ENCODE data around the gene CEP112. TPM values are rescaled to one million over a fixed set of nuclear protein-coding genes. Genes with fewer than 3 reads are reported as not detected.

The CEP112 gene
- total RNA-seq, 1 donor from 2014 or later: 8.5 TPM

DNA sequence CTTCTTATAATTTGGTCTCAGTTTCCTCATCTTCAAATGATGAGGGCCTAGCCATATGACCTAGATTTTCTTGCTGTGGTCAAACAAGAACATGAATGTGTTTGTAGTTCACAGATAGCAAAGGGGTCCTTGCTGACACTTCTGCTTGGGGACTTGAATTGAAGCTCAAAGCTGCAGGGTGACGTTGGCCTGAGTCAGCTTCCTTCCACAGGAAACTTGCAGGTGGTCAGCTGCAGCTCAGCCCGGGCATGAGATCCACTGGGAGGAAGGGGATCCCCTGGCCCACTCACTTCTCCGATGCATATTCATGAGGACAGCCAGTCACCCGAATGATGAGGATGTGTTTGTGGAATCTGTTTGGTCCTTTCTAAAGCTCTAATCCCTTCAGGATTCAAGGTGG is 587.9 kb downstream of the CEP112 start:
- peak; percentile 78 to 90 for DNase-seq (ENCODE audit: low read depth in 2 of 2)

- DNase-seq (ENCODE audit: low read depth in 2 of 2): no peak
Observed at GRCh38 chr17:65601881-65602280, 590.1 kb downstream of the CEP112 start.

DNA sequence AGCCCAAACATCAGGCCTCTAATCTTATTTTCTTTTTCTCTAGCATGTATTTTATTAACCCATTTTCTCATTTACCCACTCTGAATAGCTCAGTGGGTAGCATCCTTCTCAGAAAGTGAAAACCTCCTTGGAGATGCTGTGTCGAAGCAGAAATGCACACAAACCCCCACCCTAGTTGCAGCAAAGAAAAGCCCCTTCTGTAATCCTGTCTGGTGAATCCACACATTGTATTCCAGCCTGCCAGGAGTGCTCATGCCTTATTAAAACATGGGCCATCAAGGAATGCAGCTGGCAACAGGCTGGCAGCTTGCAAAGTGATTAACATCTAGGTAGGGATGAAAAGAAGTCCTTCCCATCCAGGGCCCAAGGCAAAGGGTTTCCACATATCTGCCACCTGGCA is 590.8 kb downstream of the CEP112 start:
- no peak for DNase-seq (ENCODE audit: low read depth in 2 of 2)

- no peak for DNase-seq (ENCODE audit: low read depth in 2 of 2)
Observed at GRCh38 chr17:65600518-65600917, 591.4 kb downstream of the CEP112 start.

GRCh38 chr17:65599650-65600049 is 592.3 kb downstream of the CEP112 start:
- DNase-seq (ENCODE audit: low read depth in 2 of 2): no peak

GRCh38 chr17:65598746-65599145 is 593.2 kb downstream of the CEP112 start:
- DNase-seq (ENCODE audit: low read depth in 2 of 2): no peak

DNA sequence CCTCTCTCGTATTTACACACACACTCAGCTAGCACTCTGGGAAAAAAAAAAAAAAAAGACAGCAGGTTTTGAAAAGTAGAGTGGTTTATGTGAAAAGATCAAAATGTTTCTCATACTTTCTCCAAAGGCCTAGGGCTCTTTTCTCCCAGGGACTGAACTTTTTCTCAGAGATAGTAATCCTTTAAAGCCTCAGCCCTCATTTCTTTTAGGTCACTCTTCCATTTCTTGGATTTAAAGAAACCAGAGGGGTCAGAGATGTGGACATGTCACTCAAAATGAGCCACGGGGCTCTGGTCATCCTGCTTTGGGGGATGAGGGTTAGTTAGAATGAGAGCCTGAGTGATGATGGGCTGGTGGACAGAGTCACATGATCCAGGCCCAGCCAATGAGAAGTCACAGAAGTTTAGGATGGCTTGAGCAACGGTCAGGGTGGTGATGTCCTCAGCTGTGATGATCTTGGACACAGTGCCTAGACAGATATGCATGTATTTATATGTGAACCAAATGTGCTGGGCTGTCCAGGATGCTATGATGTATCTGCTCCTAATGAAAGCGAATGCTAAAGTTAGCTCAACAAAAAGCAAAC is 596.8 kb downstream of the CEP112 start:
- DNase-seq (ENCODE audit: low read depth in 2 of 2): no peak

DNA sequence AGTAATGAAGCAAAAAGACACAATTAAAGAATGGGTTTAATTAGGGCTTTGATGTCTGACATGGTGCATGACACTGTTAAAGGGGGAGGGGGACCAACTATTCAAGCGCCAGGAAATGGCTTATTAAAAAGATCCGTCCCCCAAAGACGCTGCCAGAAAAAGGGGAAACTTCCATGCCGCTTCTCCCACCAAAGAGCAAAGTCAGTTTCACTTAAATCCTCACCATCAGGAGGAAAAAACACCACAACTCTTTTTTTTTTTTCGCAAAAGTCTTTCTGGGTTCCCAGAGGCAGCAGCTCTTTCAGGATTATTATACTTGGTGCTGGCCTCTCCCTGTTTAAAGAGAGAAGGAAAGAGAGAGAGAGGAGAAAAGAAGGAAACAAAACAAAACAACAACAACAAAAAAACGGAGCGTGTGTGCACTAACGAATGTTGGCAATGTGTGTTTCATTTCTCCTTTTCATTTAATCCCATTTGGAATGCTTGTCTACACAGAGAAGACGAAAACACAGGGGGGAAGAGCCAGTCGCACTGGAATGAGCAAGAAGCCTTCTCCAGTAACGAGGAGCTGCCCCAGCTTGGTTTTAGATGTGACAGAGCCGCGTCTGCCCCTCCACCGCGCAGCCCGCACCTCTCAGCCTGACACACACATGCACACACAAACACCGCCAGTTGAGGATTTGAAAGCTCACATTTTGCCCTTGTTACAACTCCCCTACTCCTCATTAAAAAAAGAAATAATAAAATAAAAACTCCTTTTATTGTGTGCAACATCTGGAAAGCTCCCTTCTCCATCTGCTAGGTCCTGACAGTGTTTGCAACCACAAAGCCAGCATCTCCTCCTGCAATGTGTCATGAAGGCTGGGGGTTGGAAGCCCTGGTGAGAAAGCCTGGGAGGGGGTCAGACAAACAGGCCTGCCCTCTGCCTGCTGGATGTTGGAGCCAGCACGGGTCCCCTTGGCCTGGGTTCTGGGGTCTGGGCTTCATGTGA is 597.8 kb downstream of the CEP112 start:
- DNase-seq (ENCODE audit: low read depth in 2 of 2): no peak

DNA sequence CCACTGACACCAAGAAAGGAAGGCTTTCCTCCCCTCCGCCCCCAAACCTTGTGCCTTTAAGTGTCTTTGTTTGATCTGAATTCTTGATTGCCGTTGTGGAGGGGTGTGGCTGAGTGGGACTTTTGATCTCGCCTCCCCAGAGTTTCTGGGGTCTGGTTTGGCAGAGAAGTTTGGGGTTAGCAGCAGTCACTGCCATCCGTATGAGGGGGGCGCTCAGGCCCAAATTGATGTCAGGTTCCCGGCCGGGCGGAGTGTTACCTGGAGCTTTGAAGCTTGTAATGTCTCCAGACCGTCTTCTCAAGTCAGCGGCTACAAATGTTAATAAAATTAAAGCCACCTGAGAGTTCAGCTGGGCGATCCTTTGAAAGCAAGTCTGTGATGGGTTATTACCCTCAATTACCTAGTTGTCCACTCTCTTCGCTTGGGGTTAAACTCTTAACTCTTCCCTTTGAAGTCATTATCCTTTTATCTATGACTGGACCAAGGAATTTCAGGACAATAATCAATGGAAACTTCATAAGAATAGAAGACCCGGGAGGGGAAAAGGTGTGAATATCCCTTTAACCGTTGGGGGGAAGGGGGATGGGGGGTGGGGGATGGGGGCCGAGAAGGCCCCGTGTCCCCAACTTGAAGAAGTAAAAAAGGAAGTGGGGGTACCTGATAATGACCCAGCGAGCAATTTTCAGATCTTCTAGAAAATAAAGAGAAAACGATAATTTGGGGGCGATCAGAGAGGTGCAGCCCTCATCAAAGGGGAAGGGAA is 598.7 kb downstream of the CEP112 start:
- DNase-seq (ENCODE audit: low read depth in 2 of 2): no peak

GRCh38 chr17:65592125-65592965 is 599.6 kb downstream of the CEP112 start:
- no peak for DNase-seq (ENCODE audit: low read depth in 2 of 2)

DNA sequence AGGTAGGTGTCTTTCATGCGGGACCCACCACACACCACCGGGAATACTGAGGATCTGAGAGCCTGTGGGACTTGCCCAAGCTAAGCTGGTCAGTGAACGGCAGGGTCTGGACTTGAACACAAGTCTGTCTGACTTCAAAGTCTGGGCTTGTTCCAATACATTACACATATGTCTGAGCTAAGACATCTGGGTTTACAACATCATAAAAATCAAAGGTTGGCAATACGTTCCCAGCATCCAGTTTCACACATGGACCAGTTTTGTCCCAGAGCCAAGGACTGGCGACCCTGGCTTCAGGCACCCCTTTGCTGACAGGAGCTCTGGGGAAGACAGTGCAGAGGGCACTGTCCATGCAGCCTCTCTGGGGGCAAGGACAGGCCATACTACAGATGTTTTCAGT is 602.6 kb downstream of the CEP112 start:
- no peak for DNase-seq (ENCODE audit: low read depth in 2 of 2)

DNA sequence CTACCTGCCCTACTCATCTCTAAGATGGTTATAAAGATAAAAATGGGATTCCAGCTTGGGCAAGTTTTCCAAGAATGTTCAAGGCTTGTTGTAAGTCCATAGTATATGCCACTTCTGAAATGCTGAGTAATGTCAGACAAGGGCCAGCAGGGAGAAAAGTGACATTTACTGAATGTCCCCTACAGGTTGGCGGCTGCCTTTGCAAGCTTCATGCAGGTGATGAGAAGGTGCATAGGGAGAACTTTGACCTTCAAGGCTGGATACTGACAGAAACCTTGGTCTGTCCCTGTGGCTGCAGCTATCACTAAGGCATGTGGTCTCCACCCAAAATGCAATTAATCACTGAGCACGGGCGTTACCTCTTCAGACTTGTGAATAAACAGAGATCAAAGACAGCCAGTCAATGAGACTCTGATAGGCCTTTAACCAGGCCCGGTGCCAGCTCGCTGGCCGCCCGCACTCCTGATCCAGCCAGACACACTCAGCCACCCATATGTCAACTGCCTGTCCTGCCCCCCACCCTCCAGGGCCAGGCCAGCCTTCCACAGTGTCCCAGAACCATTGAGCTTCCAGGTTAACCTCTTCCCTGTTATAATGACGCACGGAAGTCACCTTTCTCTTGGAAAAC is 603.6 kb downstream of the CEP112 start:
- no peak for DNase-seq (ENCODE audit: low read depth in 2 of 2)

- DNase-seq (ENCODE audit: low read depth in 2 of 2): no peak
Observed at GRCh38 chr17:65587534-65588180, 604.3 kb downstream of the CEP112 start.

- no peak for DNase-seq (ENCODE audit: low read depth in 2 of 2)
Observed at GRCh38 chr17:65586899-65587298, 605.0 kb downstream of the CEP112 start.

Other genes with a start within 250 kb of the CEP112 start
- not detected in 2 replicates for gene APOH, start 37.3 kb upstream of the CEP112 start, total RNA-seq
- gene PRKCA, start 110.5 kb upstream of the CEP112 start, total RNA-seq: 4.8 and 6.3 TPM in 2 replicates